GM21367 (cell line): ENCODE data around the gene FHAD1.
"Not testable (repeated sequence)": the region's sequence is repeated elsewhere in the genome, so short reads cannot be mapped to it uniquely, and the experiment has no call there.

ENCODE experiments used
- ATAC-seq: cut with Tn5 transposase; IDR thresholded peaks from one replicate; pipeline ENCODE4 v1.9.1; 2021; ENCODE audit not compliant: unreplicated experiment

The FHAD1 gene

GRCh38 chr1:15303935-15304334 lies 56.9 kb downstream of the FHAD1 start:
- ATAC-seq = no peak

- ATAC-seq = no peak
Observed at GRCh38 chr1:15304708-15305467, 57.9 kb downstream of the FHAD1 start.

GRCh38 chr1:15305468-15305770 lies 58.4 kb downstream of the FHAD1 start:
- no peak for ATAC-seq

GRCh38 chr1:15306352-15306751 lies 59.3 kb downstream of the FHAD1 start:
- ATAC-seq = not testable (repeated sequence)

GRCh38 chr1:15308135-15308534 lies 61.1 kb downstream of the FHAD1 start:
- ATAC-seq = no peak

GRCh38 chr1:15308621-15309027 lies 61.6 kb downstream of the FHAD1 start:
- no peak for ATAC-seq

- no peak for ATAC-seq
Observed at GRCh38 chr1:15309687-15310086, 62.7 kb downstream of the FHAD1 start.

GRCh38 chr1:15310544-15310943 lies 63.5 kb downstream of the FHAD1 start:
- ATAC-seq = no peak

GRCh38 chr1:15311122-15311822 lies 64.2 kb downstream of the FHAD1 start:
- no peak for ATAC-seq

- no peak for ATAC-seq
Observed at GRCh38 chr1:15311880-15312279, 64.9 kb downstream of the FHAD1 start.

GRCh38 chr1:15312626-15313411 lies 65.8 kb downstream of the FHAD1 start:
- no peak for ATAC-seq

- no peak for ATAC-seq
Observed at GRCh38 chr1:15314328-15315281, 67.6 kb downstream of the FHAD1 start.

GRCh38 chr1:15315815-15316214 lies 68.8 kb downstream of the FHAD1 start:
- ATAC-seq = no peak

GRCh38 chr1:15316510-15316909 lies 69.5 kb downstream of the FHAD1 start:
- no peak for ATAC-seq

- ATAC-seq = no peak
Observed at GRCh38 chr1:15320267-15320666, 73.2 kb downstream of the FHAD1 start.

- no peak for ATAC-seq
Observed at GRCh38 chr1:15321601-15322000, 74.6 kb downstream of the FHAD1 start.

GRCh38 chr1:15322648-15323350 lies 75.8 kb downstream of the FHAD1 start:
- no peak for ATAC-seq

GRCh38 chr1:15323351-15323988 lies 76.4 kb downstream of the FHAD1 start:
- no peak for ATAC-seq

- ATAC-seq = no peak
Observed at GRCh38 chr1:15323989-15324868, 77.2 kb downstream of the FHAD1 start.
